ENCODE data around the gene DAPK2. TPM values are rescaled to one million over a fixed set of nuclear protein-coding genes. Genes with fewer than 3 reads are reported as not detected.

Gene DAPK2
- total RNA-seq, 4 donors from 2014 or later: 64.6 to 189 (median 125) TPM

DNA sequence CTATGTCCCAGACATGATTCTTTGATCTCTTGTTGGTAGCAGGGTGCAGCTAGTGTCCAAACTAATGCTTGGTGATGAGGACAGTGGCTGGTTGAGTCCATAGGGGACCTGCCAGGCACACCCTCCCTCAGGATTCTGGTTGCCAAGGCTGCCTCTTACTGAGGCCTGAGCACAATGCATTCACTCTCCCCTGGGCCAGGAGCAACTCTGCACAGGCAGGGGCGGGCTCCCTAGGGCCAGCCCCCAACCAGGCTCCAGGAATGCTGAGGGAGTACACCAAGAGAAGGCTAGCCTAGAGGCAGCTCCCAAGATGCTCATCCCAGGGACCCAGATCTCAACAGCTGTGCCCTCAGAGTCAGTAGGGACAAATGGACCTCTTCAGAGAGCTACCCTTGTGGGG lies 166.3 kb downstream of the DAPK2 start:
- Histone ChIP-seq H3K4me1 (no peaks in the 10 kb centered on the region), H3K36me3 (no peaks in the 10 kb centered on the region), H3K9me3 (no peaks in the 10 kb centered on the region), H3K27me3 (no peaks in the 10 kb centered on the region), H3K27ac (no peak overlapping the region), H3K4me3 (no peak overlapping the region)
- no peak for DNase-seq
- TF ChIP-seq, protein P1, sequence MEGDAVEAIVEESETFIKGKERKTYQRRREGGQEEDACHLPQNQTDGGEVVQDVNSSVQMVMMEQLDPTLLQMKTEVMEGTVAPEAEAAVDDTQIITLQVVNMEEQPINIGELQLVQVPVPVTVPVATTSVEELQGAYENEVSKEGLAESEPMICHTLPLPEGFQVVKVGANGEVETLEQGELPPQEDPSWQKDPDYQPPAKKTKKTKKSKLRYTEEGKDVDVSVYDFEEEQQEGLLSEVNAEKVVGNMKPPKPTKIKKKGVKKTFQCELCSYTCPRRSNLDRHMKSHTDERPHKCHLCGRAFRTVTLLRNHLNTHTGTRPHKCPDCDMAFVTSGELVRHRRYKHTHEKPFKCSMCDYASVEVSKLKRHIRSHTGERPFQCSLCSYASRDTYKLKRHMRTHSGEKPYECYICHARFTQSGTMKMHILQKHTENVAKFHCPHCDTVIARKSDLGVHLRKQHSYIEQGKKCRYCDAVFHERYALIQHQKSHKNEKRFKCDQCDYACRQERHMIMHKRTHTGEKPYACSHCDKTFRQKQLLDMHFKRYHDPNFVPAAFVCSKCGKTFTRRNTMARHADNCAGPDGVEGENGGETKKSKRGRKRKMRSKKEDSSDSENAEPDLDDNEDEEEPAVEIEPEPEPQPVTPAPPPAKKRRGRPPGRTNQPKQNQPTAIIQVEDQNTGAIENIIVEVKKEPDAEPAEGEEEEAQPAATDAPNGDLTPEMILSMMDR (IDR thresholded peaks at IDR 0.05): no peak
- TF ChIP-seq POLR2A (IDR thresholded peaks at IDR 0.05): no peak

- H3K27ac ChIP-seq: no peak overlapping the region
- H3K27me3 ChIP-seq: no peaks in the 10 kb centered on the region
- no peak overlapping the region for H3K4me3 ChIP-seq
- no peaks in the 10 kb centered on the region for H3K36me3 ChIP-seq
- TF ChIP-seq POLR2A (IDR thresholded peaks at IDR 0.05): no peak
- TF ChIP-seq, protein P1 (IDR thresholded peaks at IDR 0.05): no peak
- no peaks in the 10 kb centered on the region for H3K4me1 ChIP-seq
- H3K9me3 ChIP-seq: no peaks in the 10 kb centered on the region
- DNase-seq: no peak
These were observed 167.1 kb downstream of the DAPK2 start for GRCh38 chr15:63879211-63879610.

GRCh38 chr15:63877713-63878271 lies 168.5 kb downstream of the DAPK2 start:
- Histone ChIP-seq H3K27ac (no peak overlapping the region), H3K4me1 (no peaks in the 10 kb centered on the region), H3K36me3 (no peaks in the 10 kb centered on the region), H3K9me3 (no peaks in the 10 kb centered on the region), H3K4me3 (no peak overlapping the region), H3K27me3 (no peaks in the 10 kb centered on the region)
- TF ChIP-seq, protein P1 (IDR thresholded peaks at IDR 0.05): no peak
- no peak for TF ChIP-seq POLR2A (IDR thresholded peaks at IDR 0.05)
- DNase-seq: no peak

- H3K27ac ChIP-seq: no peak overlapping the region
- H3K27me3 ChIP-seq: no peaks in the 10 kb centered on the region
- H3K4me1 ChIP-seq: no peaks in the 10 kb centered on the region
- no peaks in the 10 kb centered on the region for H3K36me3 ChIP-seq
- no peaks in the 10 kb centered on the region for H3K9me3 ChIP-seq
- TF ChIP-seq POLR2A (IDR thresholded peaks at IDR 0.05): no peak
- TF ChIP-seq, protein P1 (IDR thresholded peaks at IDR 0.05): no peak
- DNase-seq: no peak
- H3K4me3 ChIP-seq: no peak overlapping the region
These were observed 170.1 kb downstream of the DAPK2 start for GRCh38 chr15:63876085-63876662.

DNA sequence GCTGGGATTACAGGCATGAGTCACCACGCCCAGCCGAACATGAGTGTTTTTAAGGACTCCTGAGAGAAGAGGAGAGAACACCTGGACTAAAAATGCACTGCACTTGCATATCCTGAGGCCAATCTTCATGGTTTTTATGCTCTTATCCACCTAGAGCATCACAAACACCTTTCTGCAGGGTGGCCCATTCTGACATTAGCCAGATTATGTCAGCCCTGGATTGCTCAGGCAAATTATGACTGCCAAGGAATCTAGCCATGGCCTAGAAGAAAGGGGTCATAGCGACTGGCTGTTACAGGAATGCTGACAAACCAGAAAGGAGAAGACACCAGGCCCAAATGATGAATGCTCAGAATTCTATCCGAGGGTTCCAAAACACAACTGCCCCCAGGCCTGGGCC lies 171.7 kb downstream of the DAPK2 start:
- Histone ChIP-seq H3K4me3 (no peak overlapping the region), H3K36me3 (no peaks in the 10 kb centered on the region), H3K9me3 (no peaks in the 10 kb centered on the region), H3K27ac (no peak overlapping the region), H3K27me3 (no peaks in the 10 kb centered on the region), H3K4me1 (no peaks in the 10 kb centered on the region)
- DNase-seq: no peak
- TF ChIP-seq POLR2A (IDR thresholded peaks at IDR 0.05): no peak

GRCh38 chr15:63872759-63873510 lies 173.3 kb downstream of the DAPK2 start:
- Histone ChIP-seq H3K27me3 (no peaks in the 10 kb centered on the region), H3K27ac (no peak overlapping the region), H3K9me3 (no peaks in the 10 kb centered on the region), H3K4me3 (no peak overlapping the region), H3K36me3 (no peaks in the 10 kb centered on the region), H3K4me1 (no peaks in the 10 kb centered on the region)
- no peak for DNase-seq
- TF ChIP-seq, protein P1 (IDR thresholded peaks at IDR 0.05): no peak
- no peak for TF ChIP-seq POLR2A (IDR thresholded peaks at IDR 0.05)

Measured in Peyer's patch (tissue), 4 donors.